Heart right ventricle (tissue), 16 donors: Measurements from ENCODE around the gene AP1M1. TPM values are rescaled to one million over a fixed set of nuclear protein-coding genes. Genes with fewer than 3 reads are reported as not detected.

ENCODE experiments used
- ATAC-seq, 8 donors: fragments of 200-7000 bp; cut with Tn5 transposase; one replicate each; pipeline ENCODE4 v1.9.1; 2020; ENCODE audit warnings: mild to moderate bottlenecking in 8 of 8, moderate library complexity in 8 of 8, moderate number of reproducible peaks in 1 of 8
- DNase-seq, 2 donors: peaks; one replicate each; pipeline ENCODE4 v3.0.0-alpha.2; 2020
- H3K27ac ChIP-seq, 10 donors: fragments of 200-600 bp; sonication (generic) in 2 of 10; one replicate each; pipeline versions ENCODE4 v1.5.0 to v1.8.0; 2020 to 2022; ENCODE audit warnings: mild to moderate bottlenecking in 3 of 10
- H3K27me3 ChIP-seq, 7 donors: fragments of 200-600 bp; one replicate each; pipeline ENCODE4 v1.8.0; 2021 to 2022; ENCODE audit warnings: mild to moderate bottlenecking in 2 of 7
- H3K36me3 ChIP-seq, 9 donors: fragments of 200-600 bp; sonication (generic) in 1 of 9; one replicate each; pipeline versions ENCODE4 v1.5.0 to v1.8.0; 2020 to 2022; ENCODE audit warnings: mild to moderate bottlenecking in 2 of 9
- H3K4me1 ChIP-seq, 9 donors: fragments of 200-600 bp; sonication (generic) in 1 of 9; one replicate each; pipeline versions ENCODE4 v1.5.0 to v1.8.0; 2020 to 2022; ENCODE audit warnings: mild to moderate bottlenecking in 4 of 9
- H3K4me3 ChIP-seq, 10 donors: fragments of 200-600 bp; sonication (generic) in 2 of 10; one replicate each; pipeline versions ENCODE4 v1.5.0 to v1.8.0; 2020 to 2022; ENCODE audit warnings: mild to moderate bottlenecking in 7 of 10, moderate library complexity in 2 of 10
- H3K9me3 ChIP-seq, 11 donors: fragments of 200-600 bp in 10 of 11; sonication (generic) in 2 of 11; one replicate each; pipeline versions ENCODE4 v1.5.0 to v1.8.0; 2013 to 2022; ENCODE audit warnings: mild to moderate bottlenecking in 2 of 11, control low read depth in 1 of 11, moderate library complexity in 1 of 11
- WGBS, 2 donors: extraction: QIAGEN DNeasy Blood & Tissue Kit; methylation state at CpG; one replicate each; pipeline ENCODE4 v1.1.7; 2013; ENCODE audit warnings: inconsistent platforms in 1 of 2; 5-methylcytosine and 5-hydroxymethylcytosine counted together
- intact Hi-C, 10 donors: fragments of 100-400 bp; cut with DNase I; formaldehyde crosslinking; loops; one replicate each; pipeline versions ENCODE4 v1.11.1 to v1.14.2; 2022
- polyA plus RNA-seq, 2 donors: library from polyadenylated mRNA; stranded (reverse); fragments of 200-250 nt; gene quantifications; one replicate each; pipeline ENCODE4 v1.2.3, GENCODE V29; 2013
- total RNA-seq, 10 donors: library from RNA; stranded (reverse); fragmentation: NEBNext Ultra II Directional in 3 of 10; extraction: Animal tissue kit (Norgen Biotek cat#: 25700) in 3 of 10; gene quantifications; one replicate each; pipeline versions ENCODE4 v1.2.1 to v1.2.4, GENCODE V29; 2021 to 2023
- TF ChIP-seq, protein P1 (sequence below), 9 donors: fragments of 200-600 bp; sonication (generic) in 2 of 9; IDR thresholded peaks; one replicate each; pipeline versions ENCODE4 v1.5.0 to v1.8.0; 2021 to 2022; ENCODE audit warnings: antibody characterized with exemption in 9 of 9, mild to moderate bottlenecking in 5 of 9, moderate library complexity in 1 of 9
- donor health status: Arrhythmogenic right ventricular cardiomyopathy.
- donor health status: ischemic (EF 13 %, LVEDD 7.1; RV severe dilation, severe dysfunction).
- donor health status: healthy with polysubstance abuse.
- donor health status: DM: no; HTN: yes; CAD: no.
- donor health status: DM: no; HTN: no; CAD: no.
- donor health status: ischemic (EF 25% LVEDD 6.9; RV normal size, moderate dysfunction).
- donor health status: ischemic (EF 25% LVEDD 5.7; RV mildly dilated, moderate dysfunction).
- donor health status: healthy.
- donor health status: DM: yes; HTN: yes; CAD: no.
- donor health status: Ischemic cardiomyopathy.
- donor health status: ischemic (EF 35%, LVEDD 5.7; RV mildly dilated, moderate dysfunction).
- donor health status: nonischemic (EF 11% LVEDD 7.7; RV severe dilation, severe dysfunction).
- donor health status: DM: yes; HTN: yes; CAD: no.
- donor health status: PGD.
- donor health status: ischemic (EF 29% LVEDD 5.4; RV normal size, mild dysfunction).
- donor health status: nonischemic (EF 23%, LVEDD 6.1; RV moderate dilation, normal function).

AP1M1 gene
- total and polyA plus RNA-seq, 12 donors = 25.5 to 79.0 (median 47.0) TPM

DNA sequence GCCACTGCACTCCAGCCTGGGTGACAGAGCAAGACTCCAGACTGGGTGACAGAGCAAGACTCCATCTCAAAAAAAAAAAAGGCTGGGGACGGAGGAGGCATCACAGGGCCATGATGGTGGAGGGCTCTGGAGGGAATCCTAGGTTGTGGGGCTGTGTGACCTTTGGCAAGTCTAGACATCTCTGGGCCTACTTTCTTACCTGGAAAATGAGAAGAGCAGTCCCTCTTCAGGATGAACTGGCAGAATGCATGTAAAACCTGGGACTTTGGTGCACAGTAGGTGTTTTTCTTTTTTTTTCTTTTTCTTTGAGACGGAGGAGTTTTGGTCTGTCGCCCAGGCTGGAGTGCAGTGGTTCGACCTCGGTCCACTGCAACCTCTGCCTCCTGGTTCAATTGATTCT is 38.1 kb upstream of the AP1M1 start:
- intact Hi-C loops = no loop called here
- H3K27ac ChIP-seq = no peak overlapping the region
- no peaks in the 10 kb centered on the region for H3K4me1 ChIP-seq
- peaks cover 0 to 3% (median 0%) of the 10 kb centered on the region in 9 donors for H3K36me3 ChIP-seq
- H3K27me3 ChIP-seq = no peaks in the 10 kb centered on the region
- TF ChIP-seq, protein P1, sequence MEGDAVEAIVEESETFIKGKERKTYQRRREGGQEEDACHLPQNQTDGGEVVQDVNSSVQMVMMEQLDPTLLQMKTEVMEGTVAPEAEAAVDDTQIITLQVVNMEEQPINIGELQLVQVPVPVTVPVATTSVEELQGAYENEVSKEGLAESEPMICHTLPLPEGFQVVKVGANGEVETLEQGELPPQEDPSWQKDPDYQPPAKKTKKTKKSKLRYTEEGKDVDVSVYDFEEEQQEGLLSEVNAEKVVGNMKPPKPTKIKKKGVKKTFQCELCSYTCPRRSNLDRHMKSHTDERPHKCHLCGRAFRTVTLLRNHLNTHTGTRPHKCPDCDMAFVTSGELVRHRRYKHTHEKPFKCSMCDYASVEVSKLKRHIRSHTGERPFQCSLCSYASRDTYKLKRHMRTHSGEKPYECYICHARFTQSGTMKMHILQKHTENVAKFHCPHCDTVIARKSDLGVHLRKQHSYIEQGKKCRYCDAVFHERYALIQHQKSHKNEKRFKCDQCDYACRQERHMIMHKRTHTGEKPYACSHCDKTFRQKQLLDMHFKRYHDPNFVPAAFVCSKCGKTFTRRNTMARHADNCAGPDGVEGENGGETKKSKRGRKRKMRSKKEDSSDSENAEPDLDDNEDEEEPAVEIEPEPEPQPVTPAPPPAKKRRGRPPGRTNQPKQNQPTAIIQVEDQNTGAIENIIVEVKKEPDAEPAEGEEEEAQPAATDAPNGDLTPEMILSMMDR (IDR thresholded peaks at IDR 0.05) = no peak
- no peaks in the 10 kb centered on the region for H3K9me3 ChIP-seq
- WGBS, 2 donors = 88 to 93% methylated on average over 5 of the region's 5 CpGs
- DNase-seq (no peak), ATAC-seq (no peak)
- no peak overlapping the region for H3K4me3 ChIP-seq

DNA sequence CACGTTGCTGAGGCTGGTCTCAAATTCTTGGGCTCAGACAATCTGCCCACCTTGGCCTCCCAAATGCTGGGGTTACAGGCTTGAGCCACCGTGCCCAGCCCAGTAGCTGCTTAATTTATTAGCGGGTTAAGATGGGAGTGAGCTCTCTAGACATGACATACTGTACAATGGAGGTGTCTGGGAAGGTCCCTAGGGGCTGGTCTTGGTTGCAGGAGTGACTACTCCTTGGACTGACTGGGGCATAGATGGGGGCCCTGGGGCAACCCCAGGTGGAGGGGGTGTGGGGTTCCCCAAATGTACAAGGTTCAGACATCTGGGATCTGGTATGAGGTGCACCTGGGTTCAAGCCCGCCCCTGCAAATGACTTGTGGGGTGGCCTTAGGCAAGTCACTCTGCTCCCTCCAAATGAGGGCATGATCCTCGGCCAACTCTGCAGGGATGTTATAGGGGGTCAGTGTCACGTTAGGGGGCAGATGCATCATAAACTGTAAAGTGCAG is 37.2 kb upstream of the AP1M1 start:
- no peaks in the 10 kb centered on the region for H3K36me3 ChIP-seq
- 71 to 76% methylated on average over 6 of the region's 6 CpGs for WGBS, 2 donors
- H3K27me3 ChIP-seq = no peaks in the 10 kb centered on the region
- DNase-seq (no peak), ATAC-seq (no peak)
- H3K4me1 ChIP-seq = no peaks in the 10 kb centered on the region
- no peak overlapping the region for H3K27ac ChIP-seq
- intact Hi-C loops = no loop called here
- no peaks in the 10 kb centered on the region for H3K9me3 ChIP-seq
- TF ChIP-seq, protein P1 (IDR thresholded peaks at IDR 0.05) = no peak
- H3K4me3 ChIP-seq = no peak overlapping the region

DNA sequence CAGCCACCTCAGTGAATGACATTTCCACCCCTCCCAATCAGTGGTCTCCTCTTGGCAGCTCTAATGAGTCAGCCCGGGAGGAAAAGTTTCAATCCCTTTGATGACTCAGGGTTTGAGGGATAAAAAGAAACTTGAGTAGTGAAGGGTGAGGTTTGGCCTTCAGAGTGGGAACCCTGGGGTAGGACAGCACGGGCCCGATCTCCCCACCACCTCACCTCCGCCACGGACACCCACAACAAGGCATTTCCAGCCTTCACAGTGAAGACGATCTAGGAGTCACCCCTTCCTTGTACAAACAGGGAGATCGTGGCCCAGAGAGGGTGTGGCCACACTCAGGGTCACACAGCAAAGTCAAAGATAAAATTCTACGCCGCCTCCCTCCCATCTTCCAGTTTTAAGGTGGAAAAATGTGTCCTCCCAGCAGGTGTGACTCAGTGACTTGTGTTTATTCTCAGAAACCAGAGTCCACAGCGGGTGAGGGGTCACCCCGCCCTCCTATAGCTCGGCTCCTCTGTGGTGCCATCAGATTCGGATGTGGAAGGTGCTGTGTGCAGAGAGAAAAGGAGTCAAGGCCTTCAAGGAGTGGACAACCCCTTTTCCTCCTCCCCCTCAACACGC is 36.7 kb upstream of the AP1M1 start:
- TF ChIP-seq, protein P1 (IDR thresholded peaks at IDR 0.05) = no peak
- Histone ChIP-seq H3K36me3 (no peaks in the 10 kb centered on the region), H3K27me3 (no peaks in the 10 kb centered on the region), H3K4me3 (no peak overlapping the region), H3K9me3 (no peaks in the 10 kb centered on the region), H3K4me1 (no peaks in the 10 kb centered on the region), H3K27ac (no peak overlapping the region)
- ATAC-seq = no peak
- intact Hi-C loops = no loop called here
- WGBS, 2 donors = 72% methylated on average over 14 of the region's 14 CpGs
- DNase-seq = no peak

DNA sequence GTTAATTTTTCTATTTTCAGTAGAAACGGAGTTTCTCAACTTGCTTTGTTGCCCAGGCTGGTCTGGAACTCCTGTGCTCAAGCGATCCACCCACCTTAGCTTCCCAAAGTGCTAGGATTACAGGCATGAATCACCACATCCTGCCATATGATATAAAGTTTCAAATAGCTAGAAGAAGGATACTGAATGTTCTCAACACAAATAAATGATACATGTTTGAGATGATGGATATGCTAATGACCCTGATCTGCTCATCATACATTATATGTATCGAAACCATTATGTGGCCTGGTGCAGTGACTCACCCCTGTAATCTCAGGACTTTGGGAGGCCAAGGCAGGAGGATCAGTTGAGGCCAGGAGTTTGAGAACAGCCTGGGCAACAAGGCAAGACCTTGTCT is 35.9 kb upstream of the AP1M1 start:
- 81 to 85% methylated on average over 3 of the region's 3 CpGs for WGBS, 2 donors
- H3K4me3 ChIP-seq = no peak overlapping the region
- ATAC-seq (no peak), DNase-seq (no peak)
- H3K27me3 ChIP-seq = no peaks in the 10 kb centered on the region
- intact Hi-C loops = no loop called here
- no peaks in the 10 kb centered on the region for H3K9me3 ChIP-seq
- no peaks in the 10 kb centered on the region for H3K36me3 ChIP-seq
- no peak overlapping the region for H3K27ac ChIP-seq
- TF ChIP-seq, protein P1 (IDR thresholded peaks at IDR 0.05) = no peak
- no peaks in the 10 kb centered on the region for H3K4me1 ChIP-seq
